ENCODE results near the gene RPTOR.

Gene RPTOR

GRCh38 chr17:80636361-80637018, 91.9 kb downstream of the RPTOR start:
- no peak for ATAC-seq
- TF ChIP-seq OSR1 (CRISPR knock-in tag; IDR thresholded peaks at IDR 0.05) (no peak), PPARA (CRISPR knock-in tag; IDR thresholded peaks at IDR 0.05; ENCODE audit: borderline replicate concordance) (no peak), TSHZ2 (CRISPR knock-in tag; IDR thresholded peaks at IDR 0.05) (no peak), CSRNP3 (CRISPR knock-in tag; IDR thresholded peaks at IDR 0.05) (no peak), ZNF70 (CRISPR knock-in tag; IDR thresholded peaks at IDR 0.05) (no peak), CSDC2 (CRISPR knock-in tag; IDR thresholded peaks at IDR 0.05) (no peak), SNAI2 (CRISPR knock-in tag; IDR thresholded peaks at IDR 0.05) (no peak)

GRCh38 chr17:80637048-80637781, 92.6 kb downstream of the RPTOR start:
- TF ChIP-seq ZNF8 (CRISPR knock-in tag; IDR thresholded peaks at IDR 0.05) (no peak), BACH2 (CRISPR knock-in tag; IDR thresholded peaks at IDR 0.05; ENCODE audit: borderline replicate concordance) (no peak), SNAI2 (CRISPR knock-in tag; IDR thresholded peaks at IDR 0.05) (no peak), ZNF70 (CRISPR knock-in tag; IDR thresholded peaks at IDR 0.05) (no peak), ARNTL (CRISPR knock-in tag; IDR thresholded peaks at IDR 0.05; ENCODE audit: borderline replicate concordance, low read depth) (no peak), TCF4 (CRISPR knock-in tag; IDR thresholded peaks at IDR 0.05; ENCODE audit: borderline replicate concordance) (no peak), ZNF565 (CRISPR knock-in tag; conservative IDR thresholded peaks at IDR 0.05; ENCODE audit: low read depth) (no peak), CREB5 (CRISPR knock-in tag; IDR thresholded peaks at IDR 0.05; ENCODE audit: low read depth) (no peak), PATZ1 (CRISPR knock-in tag; IDR thresholded peaks at IDR 0.05; ENCODE audit: borderline replicate concordance) (no peak), GLIS3 (CRISPR knock-in tag; IDR thresholded peaks at IDR 0.05) (no peak), ISL1 (CRISPR knock-in tag; IDR thresholded peaks at IDR 0.05) (no peak), RARB (CRISPR knock-in tag; IDR thresholded peaks at IDR 0.05) (no peak), ZC3H10 (CRISPR knock-in tag; IDR thresholded peaks at IDR 0.05) (no peak), TSHZ2 (CRISPR knock-in tag; IDR thresholded peaks at IDR 0.05) (no peak), PPARA (CRISPR knock-in tag; IDR thresholded peaks at IDR 0.05; ENCODE audit: borderline replicate concordance) (no peak)
- no peak for ATAC-seq

GRCh38 chr17:80639658-80640057, 95.0 kb downstream of the RPTOR start:
- TF ChIP-seq POU6F1 (CRISPR knock-in tag; IDR thresholded peaks at IDR 0.05; ENCODE audit: borderline replicate concordance, low read depth) (no peak), PATZ1 (CRISPR knock-in tag; IDR thresholded peaks at IDR 0.05; ENCODE audit: borderline replicate concordance) (no peak), TCF4 (CRISPR knock-in tag; IDR thresholded peaks at IDR 0.05; ENCODE audit: borderline replicate concordance) (no peak), ZNF565 (CRISPR knock-in tag; conservative IDR thresholded peaks at IDR 0.05; ENCODE audit: low read depth) (no peak), GLIS3 (CRISPR knock-in tag; IDR thresholded peaks at IDR 0.05) (no peak), ISL1 (CRISPR knock-in tag; IDR thresholded peaks at IDR 0.05) (no peak), RARB (CRISPR knock-in tag; IDR thresholded peaks at IDR 0.05) (no peak), ZNF8 (CRISPR knock-in tag; IDR thresholded peaks at IDR 0.05) (no peak), CREB5 (CRISPR knock-in tag; IDR thresholded peaks at IDR 0.05; ENCODE audit: low read depth) (no peak)

More at GRCh38 chr17:80639658-80640057, 95.0 kb downstream of the RPTOR start:
- ATAC-seq = no peak

Measured in SK-N-SH treated with all-trans-retinoic acid at 6 μM for 48 hours (cell line).